ENCODE results near the gene KIAA0586. TPM values are rescaled to one million over a fixed set of nuclear protein-coding genes. Genes with fewer than 3 reads are reported as not detected.

The KIAA0586 gene
- total and polyA plus RNA-seq, 2 of the 13 experiments (the other 11 are each of a cell fraction or from before 2014, with no cell fraction given): 12.6 to 25.2 TPM

DNA sequence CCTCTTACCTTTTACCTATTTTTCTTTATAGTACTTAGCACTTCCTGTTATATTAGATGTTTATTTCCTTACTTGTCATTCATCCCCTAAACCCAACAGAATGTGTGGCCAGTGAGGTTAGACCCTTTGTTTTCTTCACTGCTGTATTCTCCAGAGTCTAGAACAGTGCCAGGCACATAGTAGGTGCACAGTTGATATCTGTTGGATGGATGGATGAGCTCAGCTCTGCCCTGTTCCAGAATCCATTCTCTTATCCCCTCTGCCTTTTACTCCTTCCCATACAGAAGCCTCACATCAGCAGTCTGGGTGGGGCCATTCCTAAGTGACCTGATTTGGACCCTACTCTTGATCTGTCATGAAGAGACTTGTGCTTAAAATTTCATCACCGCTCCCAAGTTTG lies 115.7 kb downstream of the KIAA0586 start (continued):
- no peak for TF ChIP-seq ZNF142 (CRISPR knock-in tag; IDR thresholded peaks at IDR 0.05)
- no peak for TF ChIP-seq ZBTB39 (CRISPR knock-in tag; IDR thresholded peaks at IDR 0.05)
- TF ChIP-seq HNRNPUL1 (IDR thresholded peaks at IDR 0.05; ENCODE audit: low read depth, low read length): no peak
- TF ChIP-seq CHD4 (IDR thresholded peaks at IDR 0.05; ENCODE audit: borderline replicate concordance, low read length): no peak
- no peak for TF ChIP-seq TBL1XR1 (IDR thresholded peaks at IDR 0.05; ENCODE audit: borderline replicate concordance, low read length, partially characterized antibody)
- no peak for TF ChIP-seq HIC2 (CRISPR knock-in tag; IDR thresholded peaks at IDR 0.05; ENCODE audit: low read depth)
- no peak for TF ChIP-seq GABPA (IDR thresholded peaks at IDR 0.05; ENCODE audit: low read depth, low read length)
- TF ChIP-seq GABPA (CRISPR knock-in tag; IDR thresholded peaks at IDR 0.05; ENCODE audit: low read depth): no peak
- TF ChIP-seq, protein P1, sequence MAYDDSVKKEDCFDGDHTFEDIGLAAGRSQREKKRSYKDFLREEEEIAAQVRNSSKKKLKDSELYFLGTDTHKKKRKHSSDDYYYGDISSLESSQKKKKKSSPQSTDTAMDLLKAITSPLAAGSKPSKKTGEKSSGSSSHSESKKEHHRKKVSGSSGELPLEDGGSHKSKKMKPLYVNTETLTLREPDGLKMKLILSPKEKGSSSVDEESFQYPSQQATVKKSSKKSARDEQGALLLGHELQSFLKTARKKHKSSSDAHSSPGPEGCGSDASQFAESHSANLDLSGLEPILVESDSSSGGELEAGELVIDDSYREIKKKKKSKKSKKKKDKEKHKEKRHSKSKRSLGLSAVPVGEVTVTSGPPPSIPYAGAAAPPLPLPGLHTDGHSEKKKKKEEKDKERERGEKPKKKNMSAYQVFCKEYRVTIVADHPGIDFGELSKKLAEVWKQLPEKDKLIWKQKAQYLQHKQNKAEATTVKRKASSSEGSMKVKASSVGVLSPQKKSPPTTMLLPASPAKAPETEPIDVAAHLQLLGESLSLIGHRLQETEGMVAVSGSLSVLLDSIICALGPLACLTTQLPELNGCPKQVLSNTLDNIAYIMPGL (CRISPR knock-in tag; IDR thresholded peaks at IDR 0.05; ENCODE audit: borderline replicate concordance in 1 of 2, low read depth in 1 of 2): no peak
- no peak for TF ChIP-seq CREB1 (IDR thresholded peaks at IDR 0.05)
- no peak for TF ChIP-seq CREB1 (CRISPR knock-in tag; IDR thresholded peaks at IDR 0.05)
- no peak for TF ChIP-seq MBNL3 (CRISPR knock-in tag; conservative IDR thresholded peaks at IDR 0.05)
- TF ChIP-seq SP4 (CRISPR knock-in tag; IDR thresholded peaks at IDR 0.05): no peak

Measured in HepG2 (cell line).